Astrocyte (in vitro differentiated cells and primary cell): ENCODE data around the gene MUC4.

Source experiments
- EZH2 ChIP-seq: IDR thresholded peaks from 2 replicates; pipeline ENCODE4 v1.6.1; 2012; ENCODE audit warnings: mild to moderate bottlenecking, low read length, inconsistent platforms; ENCODE audit not compliant: insufficient read depth
- TF ChIP-seq, protein P1 (sequence below): IDR thresholded peaks from 2 replicates; pipeline ENCODE4 v1.5.1; 2011; ENCODE audit warnings: low read depth, mild to moderate bottlenecking, inconsistent platforms, low read length, moderate library complexity; ENCODE audit not compliant: insufficient read depth

DNA sequence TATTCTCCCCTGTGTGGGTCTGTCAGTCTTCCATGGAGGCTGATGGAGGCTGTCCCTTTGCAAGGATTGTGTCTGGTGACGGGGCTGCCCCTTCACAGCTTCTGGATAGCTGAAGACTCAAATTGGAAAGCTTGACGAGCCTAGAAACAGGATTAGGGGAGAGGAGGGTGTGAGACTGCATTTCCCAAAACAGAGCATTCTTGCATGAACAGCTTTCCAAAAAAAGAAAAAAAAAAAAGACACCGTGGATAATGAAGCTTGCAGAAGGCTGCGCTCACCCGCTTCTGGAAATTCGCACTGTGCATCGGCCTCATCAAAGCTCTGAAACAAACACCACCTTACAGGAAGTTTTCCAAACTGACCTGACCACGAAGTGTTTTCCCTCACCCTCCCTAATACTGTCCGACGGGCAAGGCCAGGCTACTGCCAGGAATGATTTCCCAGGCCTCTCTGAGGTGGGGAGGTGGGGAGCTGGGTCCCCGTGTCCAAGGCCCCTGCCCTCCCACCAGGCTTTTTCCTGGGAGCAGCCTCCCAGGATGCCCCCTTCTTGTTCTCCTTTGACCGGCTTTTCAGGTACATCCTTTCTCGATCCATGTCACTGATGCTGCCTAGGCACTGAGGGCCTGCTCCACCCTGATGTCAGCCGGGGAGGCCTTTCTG lies 24.9 kb upstream of the MUC4 start:
- TF ChIP-seq, protein P1, sequence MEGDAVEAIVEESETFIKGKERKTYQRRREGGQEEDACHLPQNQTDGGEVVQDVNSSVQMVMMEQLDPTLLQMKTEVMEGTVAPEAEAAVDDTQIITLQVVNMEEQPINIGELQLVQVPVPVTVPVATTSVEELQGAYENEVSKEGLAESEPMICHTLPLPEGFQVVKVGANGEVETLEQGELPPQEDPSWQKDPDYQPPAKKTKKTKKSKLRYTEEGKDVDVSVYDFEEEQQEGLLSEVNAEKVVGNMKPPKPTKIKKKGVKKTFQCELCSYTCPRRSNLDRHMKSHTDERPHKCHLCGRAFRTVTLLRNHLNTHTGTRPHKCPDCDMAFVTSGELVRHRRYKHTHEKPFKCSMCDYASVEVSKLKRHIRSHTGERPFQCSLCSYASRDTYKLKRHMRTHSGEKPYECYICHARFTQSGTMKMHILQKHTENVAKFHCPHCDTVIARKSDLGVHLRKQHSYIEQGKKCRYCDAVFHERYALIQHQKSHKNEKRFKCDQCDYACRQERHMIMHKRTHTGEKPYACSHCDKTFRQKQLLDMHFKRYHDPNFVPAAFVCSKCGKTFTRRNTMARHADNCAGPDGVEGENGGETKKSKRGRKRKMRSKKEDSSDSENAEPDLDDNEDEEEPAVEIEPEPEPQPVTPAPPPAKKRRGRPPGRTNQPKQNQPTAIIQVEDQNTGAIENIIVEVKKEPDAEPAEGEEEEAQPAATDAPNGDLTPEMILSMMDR, result no peak
- no peak for TF ChIP-seq EZH2
